Loucy (cell line): ENCODE data around the gene HOXD12.

Experiments used
- H2AFZ ChIP-seq: fragments of 200-600 bp; sonication (generic); 2 replicates; pipeline ENCODE4 v1.6.0; 2016; ENCODE audit warnings: antibody characterized with exemption, mild to moderate bottlenecking, low read length, moderate library complexity
- H3F3A ChIP-seq: fragments of 200-600 bp; 2 replicates; pipeline ENCODE4 v1.6.0; 2016; ENCODE audit warnings: antibody characterized with exemption, low read depth, mild to moderate bottlenecking
- H3K27me3 ChIP-seq: fragments of 200-600 bp; sonication (generic); 2 replicates; pipeline ENCODE4 v1.6.1; 2014; ENCODE audit warnings: low read length, mild to moderate bottlenecking; ENCODE audit not compliant: insufficient read depth, poor library complexity, severe bottlenecking
- H3K36me3 ChIP-seq: fragments of 200-600 bp; sonication (generic); 2 replicates; pipeline ENCODE4 v1.6.1; 2016; ENCODE audit warnings: low read length; ENCODE audit not compliant: insufficient read depth
- H3K4me1 ChIP-seq: fragments of 200-600 bp; sonication (generic); 2 replicates; pipeline ENCODE4 v1.5.1; 2014; ENCODE audit warnings: low read length, mild to moderate bottlenecking; ENCODE audit not compliant: insufficient read depth, poor library complexity, severe bottlenecking
- H3K4me2 ChIP-seq: fragments of 200-600 bp; sonication (generic); 2 replicates; pipeline ENCODE4 v1.6.0; 2014; ENCODE audit warnings: antibody characterized with exemption, low read length, low read depth, mild to moderate bottlenecking; ENCODE audit not compliant: poor library complexity, severe bottlenecking
- H3K4me3 ChIP-seq: fragments of 200-600 bp; sonication (generic); 2 replicates; pipeline ENCODE4 v1.5.1; 2014; ENCODE audit warnings: low read length, mild to moderate bottlenecking, mixed read lengths; ENCODE audit not compliant: poor library complexity, severe bottlenecking
- H3K79me2 ChIP-seq: fragments of 200-600 bp; sonication (generic); 2 replicates; pipeline ENCODE4 v1.6.1; 2014; ENCODE audit warnings: low read length; ENCODE audit not compliant: insufficient read depth
- H3K9ac ChIP-seq: fragments of 200-600 bp; sonication (generic); 2 replicates; pipeline ENCODE4 v1.6.0; 2014; ENCODE audit warnings: mild to moderate bottlenecking, low read depth, low read length, moderate library complexity; ENCODE audit not compliant: poor library complexity, severe bottlenecking
- H3K9me2 ChIP-seq: fragments of 200-600 bp; sonication (generic); replicated peaks from 2 replicates; pipeline ENCODE4 v1.6.1; 2016; ENCODE audit warnings: low read depth, low read length, mixed read lengths
- H3K9me3 ChIP-seq: fragments of 200-600 bp; sonication (generic); 2 replicates; pipeline ENCODE4 v1.6.1; 2014; ENCODE audit warnings: mild to moderate bottlenecking, antibody characterized with exemption, low read length, low read depth; ENCODE audit not compliant: insufficient read depth
- H4K20me1 ChIP-seq: fragments of 200-600 bp; sonication (generic); 2 replicates; pipeline ENCODE4 v1.6.0; 2014; ENCODE audit warnings: antibody characterized with exemption, low read length, mild to moderate bottlenecking; ENCODE audit not compliant: insufficient read depth, poor library complexity, severe bottlenecking
- CTCF ChIP-seq: fragments of 200-600 bp; sonication (generic); conservative IDR thresholded peaks from 2 replicates; pipeline ENCODE4 v1.5.1; 2014; ENCODE audit warnings: mild to moderate bottlenecking, antibody characterized with exemption, low read length
- EZH2phosphoT487 ChIP-seq: fragments of 200-600 bp; IDR thresholded peaks from 2 replicates; pipeline ENCODE4 v1.6.1; 2018; ENCODE audit warnings: antibody characterized with exemption, mild to moderate bottlenecking, moderate library complexity, borderline replicate concordance

HOXD12 gene

GRCh38 chr2:176112375-176113302 is 13.0 kb downstream of the HOXD12 start:
- H3K4me1 ChIP-seq = peaks cover 10% of the 10 kb centered on the region
- TF ChIP-seq EZH2phosphoT487 (no peak), CTCF (no peak)
- H2AFZ ChIP-seq = no peak overlapping the region
- no peaks in the 10 kb centered on the region for H3K36me3 ChIP-seq
- H4K20me1 ChIP-seq = no peaks in the 10 kb centered on the region
- peaks cover 59% of the 10 kb centered on the region for H3K27me3 ChIP-seq
- no peaks in the 10 kb centered on the region for H3K9me2 ChIP-seq
- H3K79me2 ChIP-seq = no peaks in the 10 kb centered on the region
- H3K4me3 ChIP-seq = no peak overlapping the region
- H3K4me2 ChIP-seq = no peak overlapping the region
- H3K9ac ChIP-seq = no peak overlapping the region
- H3K9me3 ChIP-seq = no peaks in the 10 kb centered on the region
- 0 out of 2 replicates have a peak, but pooled peaks cover 4% of the 10 kb centered on the region for H3F3A ChIP-seq

DNA sequence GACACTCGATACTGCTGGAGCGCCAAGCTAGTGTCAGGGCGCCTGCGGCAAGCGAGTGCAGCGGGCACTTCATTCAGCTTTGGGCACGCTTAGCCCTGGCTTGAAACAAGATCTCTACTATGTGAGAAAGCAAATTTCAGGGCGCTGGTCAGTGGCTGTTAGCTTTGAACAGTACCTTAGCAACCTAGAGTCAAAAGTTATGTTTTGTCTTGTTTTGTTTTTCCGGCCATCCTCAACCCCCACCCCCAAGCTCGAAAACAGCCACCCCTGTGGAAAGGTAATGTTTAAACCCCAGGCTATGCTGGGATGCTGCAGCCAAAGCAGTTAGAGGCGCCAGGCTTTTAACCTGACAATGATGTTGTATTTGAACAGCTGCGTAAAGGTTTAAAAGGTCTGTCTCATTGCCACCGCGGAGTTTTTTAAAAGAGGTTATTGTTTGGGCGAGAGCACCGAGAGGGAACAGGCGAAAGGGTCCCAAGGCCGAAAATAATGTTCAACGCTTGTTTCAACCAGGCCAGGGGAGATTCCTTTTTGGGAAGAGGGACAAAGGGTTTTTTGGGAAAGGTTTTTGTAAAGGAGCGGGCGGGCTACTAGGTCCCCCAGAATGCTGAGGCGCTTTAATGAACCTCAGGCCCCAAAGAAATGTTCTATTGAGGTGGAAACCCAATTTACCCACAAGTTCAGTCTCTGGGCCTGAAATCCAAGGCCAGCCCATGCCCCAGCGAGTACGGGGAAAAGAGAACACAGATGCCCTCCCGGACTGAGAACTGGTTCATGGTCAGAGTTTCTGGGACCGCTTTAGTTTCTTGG is 14.7 kb downstream of the HOXD12 start:
- H3K36me3 ChIP-seq = no peaks in the 10 kb centered on the region
- TF ChIP-seq EZH2phosphoT487 (no peak), CTCF (no peak)
- no peak overlapping the region for H3K9ac ChIP-seq
- H4K20me1 ChIP-seq = no peaks in the 10 kb centered on the region
- H3K79me2 ChIP-seq = no peaks in the 10 kb centered on the region
- peaks cover 10% of the 10 kb centered on the region for H3K4me1 ChIP-seq
- H3K9me2 ChIP-seq = no peaks in the 10 kb centered on the region
- H3F3A ChIP-seq = 0 out of 2 replicates have a peak, but pooled peaks cover 4% of the 10 kb centered on the region
- H3K9me3 ChIP-seq = no peaks in the 10 kb centered on the region
- peaks cover 70% of the 10 kb centered on the region for H3K27me3 ChIP-seq
- no peak overlapping the region for H2AFZ ChIP-seq
- no peak overlapping the region for H3K4me2 ChIP-seq
- H3K4me3 ChIP-seq = no peak overlapping the region

DNA sequence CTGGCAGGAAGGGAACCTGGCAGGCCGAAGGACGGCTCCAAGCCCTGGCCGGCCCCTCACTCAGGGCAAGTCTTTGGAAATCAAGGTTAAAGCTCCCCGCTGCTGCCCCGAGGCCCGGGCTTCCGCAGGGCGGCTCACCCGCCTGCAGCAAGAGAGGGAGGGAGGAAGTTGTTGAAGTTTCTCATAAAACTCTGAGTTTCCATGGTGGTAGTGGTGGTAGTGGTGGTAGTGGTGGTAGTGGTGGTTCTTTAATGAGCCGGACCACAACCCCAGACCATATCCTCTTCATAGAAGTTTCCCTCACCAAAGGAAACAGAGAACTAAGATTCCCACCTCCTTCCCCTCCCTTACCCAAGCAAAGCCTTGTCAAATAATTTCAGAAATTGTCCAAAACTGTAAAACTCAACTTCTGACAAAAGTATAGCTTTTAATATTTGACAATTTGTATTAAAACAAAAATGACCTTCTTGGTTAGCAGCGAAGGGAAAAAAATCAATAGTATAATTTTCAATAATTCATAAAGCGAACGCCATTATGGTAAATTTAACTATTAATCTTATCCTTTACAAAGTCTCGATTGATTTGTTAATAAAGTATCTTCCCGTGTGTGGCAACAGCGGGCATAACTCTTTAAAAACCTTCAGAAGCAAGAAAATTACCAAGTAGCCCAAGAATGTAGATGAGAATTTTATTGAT is 15.5 kb downstream of the HOXD12 start:
- H3K9ac ChIP-seq = no peak overlapping the region
- no peaks in the 10 kb centered on the region for H3K79me2 ChIP-seq
- H3K9me2 ChIP-seq = no peaks in the 10 kb centered on the region
- no peaks in the 10 kb centered on the region for H4K20me1 ChIP-seq
- no peaks in the 10 kb centered on the region for H3K9me3 ChIP-seq
- H3K4me3 ChIP-seq = no peak overlapping the region
- no peak overlapping the region for H3K4me2 ChIP-seq
- H3K27me3 ChIP-seq = peaks cover 74% of the 10 kb centered on the region
- H3F3A ChIP-seq = 0 out of 2 replicates have a peak, but pooled peaks cover 4% of the 10 kb centered on the region
- peaks cover 10% of the 10 kb centered on the region for H3K4me1 ChIP-seq
- no peak overlapping the region for H2AFZ ChIP-seq
- no peaks in the 10 kb centered on the region for H3K36me3 ChIP-seq
- TF ChIP-seq CTCF (no peak), EZH2phosphoT487 (peak; percentile 21; the same call in 1 of the 2 replicates)
